ENCODE measurements around the gene KDELR1.

Gene KDELR1

DNA sequence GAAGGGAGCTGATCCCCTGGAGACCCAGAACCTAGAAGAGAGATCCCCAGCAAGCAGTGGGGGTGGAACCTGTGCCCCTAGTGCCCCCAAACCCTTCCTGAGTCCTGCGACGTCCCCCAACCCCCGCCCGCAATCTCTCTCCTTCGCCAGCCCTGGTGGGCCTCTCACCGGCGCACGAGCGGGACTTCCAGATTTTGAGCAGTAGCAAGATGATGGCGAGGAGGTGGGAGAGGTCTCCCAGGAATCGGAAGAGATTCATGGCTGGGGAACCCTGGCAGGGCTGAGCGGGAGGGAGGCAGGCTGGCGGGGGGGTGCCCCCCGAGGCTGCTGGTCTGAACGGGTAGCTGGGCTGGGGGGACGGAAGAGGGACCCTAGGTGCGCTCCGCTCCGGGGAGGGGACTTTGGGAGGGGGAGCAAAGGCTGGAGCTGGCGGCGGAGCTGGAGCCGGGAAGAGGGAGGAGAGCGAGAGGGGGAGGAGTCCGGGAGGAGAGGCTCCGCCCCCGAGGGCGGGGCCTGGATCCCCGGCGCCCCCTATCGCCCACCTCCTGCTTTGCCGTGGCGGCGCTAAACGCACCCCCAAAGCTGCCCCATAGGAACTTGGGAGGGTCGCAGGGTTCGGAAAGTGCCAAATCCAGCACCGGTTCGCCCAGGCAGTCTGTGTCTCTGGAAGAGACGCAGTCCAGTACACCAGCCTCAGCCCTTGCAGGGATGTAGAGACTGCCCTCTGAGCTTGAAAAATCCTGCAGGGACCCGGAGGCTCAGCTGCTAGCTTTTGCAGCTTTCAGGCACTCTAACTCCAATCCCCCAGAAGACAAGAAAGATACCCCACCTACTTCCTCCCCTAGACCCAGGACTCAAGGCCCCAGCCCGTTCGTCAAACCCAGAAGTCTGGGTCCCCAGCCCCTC lies at the start of gene KDELR1:
KDELR1 (minus strand) TSS at position 452 of the 906 bp plus-strand sequence; CDS start at position 259, 193 bp downstream.
- DNase-seq, result no peak

- no peak for DNase-seq
Measured at GRCh38 chr19:48436586-48436985, 45.2 kb upstream of the KDELR1 start.

DNA sequence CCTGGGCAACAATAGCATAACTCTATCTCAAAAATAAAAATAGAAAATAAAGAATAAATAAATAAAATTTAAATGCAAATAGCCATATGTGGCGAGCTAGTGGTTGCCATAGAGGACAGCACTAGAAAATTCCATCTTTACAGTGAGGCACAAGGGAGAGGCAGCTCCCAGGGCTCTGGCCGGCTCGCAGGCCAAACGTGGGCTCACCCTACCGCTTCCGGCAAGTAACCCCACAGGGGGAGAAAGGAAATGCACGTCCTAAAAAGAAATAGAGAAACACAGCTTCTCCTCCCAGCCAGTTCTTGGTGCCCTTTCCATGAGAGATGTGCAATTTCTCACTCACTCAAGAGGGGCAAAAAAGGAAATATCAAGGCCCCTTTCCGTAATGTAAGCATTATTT lies 42.0 kb upstream of the KDELR1 start:
- DNase-seq, result no peak

- DNase-seq, result no peak
Measured at GRCh38 chr19:48428670-48429069, 37.3 kb upstream of the KDELR1 start.

DNA sequence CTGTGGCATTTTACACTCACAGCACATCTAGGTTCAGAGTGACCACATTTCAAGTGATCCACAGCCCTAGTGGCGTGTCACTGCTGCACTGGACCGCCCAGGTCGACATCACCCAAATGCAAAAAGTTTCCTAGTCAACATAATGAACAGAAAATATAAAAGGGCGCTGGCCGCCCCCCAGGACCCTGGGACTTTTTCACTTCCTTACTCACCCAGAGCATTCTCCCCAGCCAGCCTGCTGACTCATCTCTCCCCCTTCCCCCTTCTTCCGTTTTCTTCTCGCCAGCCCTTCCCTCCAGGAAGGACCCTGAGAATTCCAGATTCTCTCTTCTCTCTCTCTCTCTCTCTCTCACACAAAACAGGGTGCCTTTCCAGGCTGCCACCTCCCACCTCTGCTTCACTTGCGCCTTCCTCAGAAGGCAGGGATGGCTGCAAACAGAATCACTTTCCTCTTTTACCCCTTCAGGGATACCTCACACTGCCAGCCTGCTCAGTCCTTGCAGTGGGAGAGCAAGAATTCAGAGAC lies 33.4 kb upstream of the KDELR1 start:
- no peak for DNase-seq

- DNase-seq, result no peak
Measured at GRCh38 chr19:48421548-48421947, 30.2 kb upstream of the KDELR1 start.

- no peak for DNase-seq
Measured at GRCh38 chr19:48419158-48419920, 28.0 kb upstream of the KDELR1 start.

DNA sequence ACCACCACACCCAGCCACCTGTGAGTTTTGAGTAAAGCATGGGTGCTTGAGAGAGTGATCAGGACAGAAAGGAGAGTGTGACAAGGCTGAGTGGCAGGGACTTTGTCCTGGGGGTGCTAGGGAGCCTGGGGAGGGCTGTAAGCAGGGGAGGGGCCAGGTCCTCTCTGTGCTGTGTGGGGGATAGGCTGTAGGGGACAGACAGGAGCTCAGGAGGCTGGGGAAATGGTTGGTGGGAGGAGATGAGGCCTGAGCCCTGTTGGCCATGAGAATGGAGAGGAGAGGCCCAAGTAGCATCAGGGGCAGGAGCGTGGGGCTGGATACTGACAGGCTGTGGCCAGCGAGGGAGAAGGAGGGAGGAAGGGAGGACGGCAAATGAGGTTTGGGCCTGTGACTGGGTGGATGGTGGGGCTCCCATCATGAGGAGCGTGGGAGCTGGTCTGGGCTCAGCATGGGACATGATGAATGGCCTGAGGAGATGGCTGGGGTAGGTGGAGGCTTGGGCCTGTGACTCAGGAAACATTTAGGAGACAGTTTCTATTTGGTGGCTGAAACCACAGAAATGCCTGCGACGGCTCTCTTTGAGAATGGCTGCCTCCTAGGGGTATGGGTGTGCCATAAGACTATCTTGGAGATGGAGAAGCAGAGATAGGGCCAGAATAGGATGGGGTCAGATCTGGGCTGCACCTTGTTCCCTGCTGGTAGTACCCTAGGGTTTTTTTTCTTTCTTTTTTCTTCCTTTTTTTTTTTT lies 27.1 kb upstream of the KDELR1 start:
- DNase-seq, result no peak

DNA sequence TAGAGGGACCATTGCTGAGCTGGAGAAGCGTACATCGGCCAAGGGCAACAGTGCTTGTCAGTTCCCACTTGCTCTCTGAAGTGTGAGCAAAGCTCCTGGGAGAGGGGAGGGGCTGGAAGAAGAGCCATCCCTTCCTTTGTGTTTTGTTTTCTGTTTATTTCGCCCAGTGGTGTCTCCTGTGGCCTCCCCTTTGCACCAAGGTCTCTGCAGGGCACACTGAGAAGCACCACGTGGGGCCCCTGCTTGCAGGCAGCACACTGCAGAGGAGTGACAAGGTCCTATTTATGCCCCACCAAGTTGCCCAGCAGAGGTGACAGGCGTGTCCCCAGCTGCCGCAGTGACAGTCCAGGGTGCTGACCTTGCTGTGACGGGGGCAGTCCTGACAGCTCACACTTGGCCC lies 26.1 kb upstream of the KDELR1 start:
- DNase-seq, result no peak

- DNase-seq, result no peak
Measured at GRCh38 chr19:48415806-48416221, 24.5 kb upstream of the KDELR1 start.

GRCh38 chr19:48415395-48415794 lies 24.0 kb upstream of the KDELR1 start:
- DNase-seq, result no peak

GRCh38 chr19:48413879-48414587 lies 22.7 kb upstream of the KDELR1 start:
- no peak for DNase-seq

DNA sequence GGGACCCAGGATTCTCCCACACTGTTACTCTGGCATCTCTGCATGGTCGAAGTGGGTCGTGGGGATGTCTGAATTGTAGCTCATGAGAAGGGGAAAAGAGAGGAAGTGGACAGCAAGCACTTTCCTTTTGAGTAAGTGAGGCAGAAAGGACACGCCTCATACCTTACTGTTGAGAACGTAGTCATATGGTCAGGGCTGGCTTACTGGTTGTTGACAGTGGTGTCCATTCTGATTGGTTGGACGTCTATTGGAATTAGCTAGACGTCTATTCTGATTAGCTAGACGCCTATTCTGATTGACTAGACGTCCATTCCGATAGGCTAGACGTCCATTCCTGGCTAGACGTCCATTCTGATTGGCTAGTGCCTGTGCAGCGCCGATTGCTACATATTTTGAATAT lies 14.5 kb upstream of the KDELR1 start:
- no peak for DNase-seq

- DNase-seq, result no peak
Measured at GRCh38 chr19:48405010-48405659, 13.8 kb upstream of the KDELR1 start.

GRCh38 chr19:48403606-48404005 lies 12.3 kb upstream of the KDELR1 start:
- DNase-seq, result no peak

DNA sequence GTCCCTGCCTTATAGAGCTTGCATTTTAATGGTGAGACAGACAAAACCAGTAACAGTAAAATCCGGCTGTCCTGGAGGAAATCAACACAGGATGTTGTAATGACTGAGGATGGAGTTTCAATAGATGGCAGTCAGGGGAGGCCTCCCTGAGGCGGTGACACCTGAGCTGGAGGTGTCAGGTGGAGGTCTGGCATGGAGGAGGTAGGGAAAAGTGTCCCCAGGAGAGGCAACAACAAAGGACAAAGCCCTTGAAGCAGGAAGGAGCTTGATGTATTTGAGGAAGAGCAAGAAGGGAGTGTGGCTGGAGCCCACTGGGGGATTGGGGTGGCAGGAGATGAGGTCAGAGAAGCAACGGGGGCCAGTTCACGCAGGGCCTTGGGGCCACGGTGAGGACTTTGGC lies 9.9 kb upstream of the KDELR1 start:
- no peak for DNase-seq

- DNase-seq, result no peak
Measured at GRCh38 chr19:48400018-48400742, 8.8 kb upstream of the KDELR1 start.

- no peak for DNase-seq
Measured at GRCh38 chr19:48398375-48399235, 7.3 kb upstream of the KDELR1 start.

DNA sequence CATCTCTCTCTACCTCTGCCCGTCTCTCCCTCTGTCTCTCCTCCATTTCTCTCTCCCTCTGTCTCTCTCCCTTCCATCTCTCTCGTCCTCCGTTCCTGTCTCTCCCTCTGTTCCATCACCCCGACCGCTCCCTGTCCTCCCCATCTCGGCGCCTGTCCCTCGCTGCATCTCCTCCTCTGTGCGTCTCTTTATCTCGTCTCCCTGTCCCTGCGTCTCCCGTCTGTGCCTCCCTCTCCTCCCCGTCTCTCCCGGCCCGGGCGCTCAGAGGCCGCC lies 6.7 kb upstream of the KDELR1 start:
- DNase-seq, result no peak
